ENCODE measurements around the gene EYA2. TPM values are rescaled to one million over a fixed set of nuclear protein-coding genes. Genes with fewer than 3 reads are reported as not detected.
"Not testable (repeated sequence)": the region's sequence is repeated elsewhere in the genome, so short reads cannot be mapped to it uniquely, and the experiment has no call there.

Gene EYA2
- total RNA-seq, 2 experiments from 2014 or later, result not detected

DNA sequence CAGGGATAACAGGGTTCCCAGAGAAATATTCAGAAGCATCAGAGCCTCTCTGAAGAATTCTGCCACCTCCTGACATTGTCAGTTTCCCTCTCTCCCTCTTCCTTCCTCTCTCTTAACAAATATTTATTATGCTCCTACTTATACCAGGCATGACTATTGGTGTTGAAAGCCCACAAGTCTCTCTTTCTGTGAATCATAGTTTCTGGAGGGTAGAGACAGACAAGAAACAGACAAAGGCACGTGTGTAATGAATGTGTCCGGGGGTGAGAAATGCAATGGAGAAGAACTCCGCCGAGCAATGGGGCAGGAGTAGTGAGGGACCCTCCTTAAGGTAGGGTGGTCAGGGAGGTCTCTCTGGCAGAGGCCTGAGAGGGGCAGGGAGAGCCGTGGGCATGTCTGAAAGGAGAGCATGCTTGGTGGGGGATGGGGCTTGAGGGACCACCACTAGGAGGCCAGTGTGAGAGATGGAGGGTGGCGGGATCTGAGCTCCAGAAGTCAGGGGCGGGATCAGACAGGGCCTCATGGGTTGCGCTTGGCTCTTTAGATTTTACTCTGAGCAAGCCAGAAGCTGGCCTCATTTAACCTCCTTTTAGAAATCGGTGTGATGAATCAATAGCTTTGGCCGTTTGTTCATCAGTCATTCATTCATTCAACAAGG, 57.3 kb downstream of the EYA2 start:
- ChIA-PET POLR2A (no interaction called here), CTCF (no interaction called here)
- H3K9me3 Mint-ChIP-seq (ENCODE audit: insufficient read depth), result no peaks in the 10 kb centered on the region
- no peak overlapping the region for H3K27ac Mint-ChIP-seq
- peaks cover 10% of the 10 kb centered on the region for H3K27me3 Mint-ChIP-seq (ENCODE audit: low read depth)
- no peaks in the 10 kb centered on the region for H3K36me3 Mint-ChIP-seq (ENCODE audit: low read depth)
- H3K4me3 Mint-ChIP-seq, result no peak overlapping the region
- ATAC-seq, result no peak
- H3K4me1 Mint-ChIP-seq (ENCODE audit: low read depth), result no peaks in the 10 kb centered on the region
- no peak for DNase-seq

- CTCF ChIA-PET, result no interaction called here
Observed at GRCh38 chr20:46953596-46953995, 59.0 kb downstream of the EYA2 start.

DNA sequence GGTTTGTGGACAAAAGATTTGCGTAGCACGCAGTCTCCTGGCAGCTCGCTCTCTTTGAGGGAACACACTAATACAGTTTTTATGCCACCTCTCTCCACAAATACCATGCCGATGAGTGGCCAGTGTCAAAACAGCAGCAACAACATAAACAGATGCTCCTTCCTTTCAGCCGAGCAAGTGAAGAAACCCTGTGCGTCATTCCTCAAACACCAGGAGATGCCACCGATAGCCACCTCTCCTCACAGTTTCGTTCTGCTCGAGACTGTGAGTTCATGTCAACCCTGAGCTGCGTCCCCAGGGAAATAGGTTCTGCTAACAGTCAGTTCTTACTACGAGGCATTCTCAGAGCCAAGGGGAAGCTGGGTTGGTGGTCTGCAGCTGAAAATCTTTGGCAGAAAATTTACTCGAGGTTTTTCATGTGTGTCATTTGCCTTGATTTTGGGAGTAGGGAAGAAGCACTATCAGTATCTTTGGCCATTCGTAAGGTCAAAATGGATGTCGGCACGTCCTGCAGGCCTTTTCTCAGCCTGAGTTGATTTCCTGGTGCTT, 59.9 kb downstream of the EYA2 start:
- Mint-ChIP-seq H3K27me3 (ENCODE audit: low read depth) (peaks cover 2% of the 10 kb centered on the region), H3K36me3 (ENCODE audit: low read depth) (no peaks in the 10 kb centered on the region), H3K9me3 (ENCODE audit: insufficient read depth) (no peaks in the 10 kb centered on the region), H3K4me3 (no peak overlapping the region), H3K4me1 (ENCODE audit: low read depth) (no peaks in the 10 kb centered on the region), H3K27ac (no peak overlapping the region)
- ChIA-PET CTCF (no interaction called here), POLR2A (no interaction called here)
- ATAC-seq (no peak), DNase-seq (no peak)

More at GRCh38 chr20:46953596-46953995, 59.0 kb downstream of the EYA2 start:
- H3K36me3 Mint-ChIP-seq (ENCODE audit: low read depth), result no peaks in the 10 kb centered on the region
- peaks cover 6% of the 10 kb centered on the region for H3K27me3 Mint-ChIP-seq (ENCODE audit: low read depth)
- no peak overlapping the region for H3K27ac Mint-ChIP-seq
- H3K9me3 Mint-ChIP-seq (ENCODE audit: insufficient read depth), result no peaks in the 10 kb centered on the region
- ATAC-seq (no peak), DNase-seq (no peak)
- POLR2A ChIA-PET, result no interaction called here
- no peaks in the 10 kb centered on the region for H3K4me1 Mint-ChIP-seq (ENCODE audit: low read depth)
- H3K4me3 Mint-ChIP-seq, result no peak overlapping the region

- Mint-ChIP-seq H3K36me3 (ENCODE audit: low read depth) (no peaks in the 10 kb centered on the region), H3K9me3 (ENCODE audit: insufficient read depth) (no peaks in the 10 kb centered on the region), H3K4me1 (ENCODE audit: low read depth) (no peaks in the 10 kb centered on the region), H3K27ac (no peak overlapping the region), H3K4me3 (no peak overlapping the region), H3K27me3 (ENCODE audit: low read depth) (peaks cover 2% of the 10 kb centered on the region)
- ATAC-seq (no peak), DNase-seq (no peak)
- CTCF ChIA-PET, result no interaction called here
- POLR2A ChIA-PET, result no interaction called here
Observed at GRCh38 chr20:46955601-46956556, 61.2 kb downstream of the EYA2 start.

DNA sequence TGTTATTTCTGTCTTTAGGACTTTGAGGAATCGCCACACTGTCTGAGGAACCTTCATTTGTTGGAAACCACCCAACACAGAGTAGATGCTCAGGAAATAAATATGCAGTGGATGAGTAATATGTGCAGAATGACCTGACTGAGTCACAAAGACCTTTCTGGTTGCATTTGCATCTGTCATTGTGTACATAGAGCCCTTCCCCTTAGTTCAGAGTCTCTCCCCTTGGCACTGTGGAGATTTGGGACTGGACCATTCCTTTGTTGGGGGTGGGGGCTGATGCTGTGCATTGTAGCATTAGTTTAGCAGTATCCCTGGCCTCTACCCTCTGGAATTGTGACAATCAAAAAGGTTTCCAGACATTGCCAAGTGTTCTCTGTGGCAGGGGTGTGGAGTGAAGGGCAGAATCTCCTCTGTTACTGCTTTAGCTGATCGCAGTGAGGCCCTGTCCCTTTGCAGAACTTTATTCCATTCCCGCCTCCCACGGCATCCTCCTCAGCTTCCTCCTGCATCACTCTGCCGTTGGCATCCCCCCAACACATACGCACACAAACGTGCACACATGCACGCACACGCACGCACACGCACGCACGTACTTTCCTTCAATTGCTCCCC, 64.5 kb downstream of the EYA2 start:
- Mint-ChIP-seq H3K27ac (no peak overlapping the region), H3K36me3 (ENCODE audit: low read depth) (no peaks in the 10 kb centered on the region), H3K27me3 (ENCODE audit: low read depth) (peaks cover 5% of the 10 kb centered on the region), H3K4me3 (no peak overlapping the region), H3K9me3 (ENCODE audit: insufficient read depth) (no peaks in the 10 kb centered on the region), H3K4me1 (ENCODE audit: low read depth) (no peaks in the 10 kb centered on the region)
- ATAC-seq (no peak), DNase-seq (no peak)
- CTCF ChIA-PET, result no interaction called here
- POLR2A ChIA-PET, result no interaction called here

GRCh38 chr20:46959821-46960220, 65.2 kb downstream of the EYA2 start:
- Mint-ChIP-seq H3K4me1 (ENCODE audit: low read depth) (no peaks in the 10 kb centered on the region), H3K27me3 (ENCODE audit: low read depth) (peaks cover 5% of the 10 kb centered on the region), H3K4me3 (no peak overlapping the region), H3K9me3 (ENCODE audit: insufficient read depth) (no peaks in the 10 kb centered on the region), H3K36me3 (ENCODE audit: low read depth) (no peaks in the 10 kb centered on the region), H3K27ac (no peak overlapping the region)
- CTCF ChIA-PET, result no interaction called here
- ATAC-seq (no peak), DNase-seq (no peak)
- POLR2A ChIA-PET, result no interaction called here

DNA sequence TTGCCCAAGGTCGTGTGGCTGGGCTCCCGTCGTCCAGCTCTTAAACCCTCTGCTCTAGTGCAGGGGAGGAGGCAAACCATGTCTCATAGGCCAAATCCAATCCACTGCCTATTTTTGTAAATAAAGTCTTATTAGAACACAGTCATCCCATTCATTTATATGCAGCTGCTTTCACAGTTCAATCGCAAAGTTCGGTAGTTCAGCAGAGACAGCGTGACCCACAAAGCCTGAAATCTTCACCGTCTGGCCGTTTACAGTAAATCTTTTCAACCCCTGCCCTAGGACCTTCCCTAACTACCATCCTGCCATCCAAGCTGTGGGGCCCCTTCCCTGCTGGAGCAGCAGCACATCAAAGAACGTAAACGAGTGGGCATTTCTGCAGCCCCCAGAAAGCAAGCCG, 65.9 kb downstream of the EYA2 start:
- peaks cover 5% of the 10 kb centered on the region for H3K27me3 Mint-ChIP-seq (ENCODE audit: low read depth)
- H3K36me3 Mint-ChIP-seq (ENCODE audit: low read depth), result no peaks in the 10 kb centered on the region
- DNase-seq (no peak), ATAC-seq (no peak)
- ChIA-PET CTCF (no interaction called here), POLR2A (no interaction called here)
- H3K9me3 Mint-ChIP-seq (ENCODE audit: insufficient read depth), result no peaks in the 10 kb centered on the region
- no peak overlapping the region for H3K27ac Mint-ChIP-seq
- H3K4me3 Mint-ChIP-seq, result no peak overlapping the region
- H3K4me1 Mint-ChIP-seq (ENCODE audit: low read depth), result no peaks in the 10 kb centered on the region

DNA sequence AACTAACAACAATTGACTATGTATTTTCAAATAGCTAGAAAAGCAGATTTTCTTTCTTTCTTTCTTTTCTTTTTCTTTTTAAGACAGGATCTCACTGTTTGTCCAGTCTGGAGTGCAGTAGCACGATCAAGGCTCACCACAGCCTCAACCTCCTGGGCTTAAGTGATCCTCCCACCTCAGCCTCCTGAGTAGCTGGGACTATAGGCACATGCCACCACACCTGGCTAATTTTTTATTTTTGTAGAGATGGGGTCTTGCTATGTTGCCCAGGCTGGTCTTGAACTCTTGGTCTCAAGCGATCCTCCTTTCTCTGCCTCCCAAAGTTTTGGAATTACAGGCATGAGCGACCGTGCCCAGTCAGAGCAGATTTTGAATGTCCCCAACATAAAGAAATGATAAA, 67.3 kb downstream of the EYA2 start:
- CTCF ChIA-PET; DNase-seq; H3K27ac Mint-ChIP-seq; POLR2A ChIA-PET; H3K4me1 Mint-ChIP-seq (ENCODE audit: low read depth); H3K9me3 Mint-ChIP-seq (ENCODE audit: insufficient read depth); H3K27me3 Mint-ChIP-seq (ENCODE audit: low read depth); ATAC-seq; H3K4me3 Mint-ChIP-seq; H3K36me3 Mint-ChIP-seq (ENCODE audit: low read depth): not testable (repeated sequence)

GRCh38 chr20:46962452-46963195, 68.0 kb downstream of the EYA2 start:
- ChIA-PET POLR2A (no interaction called here), CTCF (no interaction called here)
- no peak for ATAC-seq
- Mint-ChIP-seq H3K27me3 (ENCODE audit: low read depth) (peaks cover 3% of the 10 kb centered on the region), H3K9me3 (ENCODE audit: insufficient read depth) (no peaks in the 10 kb centered on the region), H3K4me3 (no peak overlapping the region), H3K36me3 (ENCODE audit: low read depth) (no peaks in the 10 kb centered on the region), H3K27ac (no peak overlapping the region), H3K4me1 (ENCODE audit: low read depth) (no peaks in the 10 kb centered on the region)
- no peak for DNase-seq

DNA sequence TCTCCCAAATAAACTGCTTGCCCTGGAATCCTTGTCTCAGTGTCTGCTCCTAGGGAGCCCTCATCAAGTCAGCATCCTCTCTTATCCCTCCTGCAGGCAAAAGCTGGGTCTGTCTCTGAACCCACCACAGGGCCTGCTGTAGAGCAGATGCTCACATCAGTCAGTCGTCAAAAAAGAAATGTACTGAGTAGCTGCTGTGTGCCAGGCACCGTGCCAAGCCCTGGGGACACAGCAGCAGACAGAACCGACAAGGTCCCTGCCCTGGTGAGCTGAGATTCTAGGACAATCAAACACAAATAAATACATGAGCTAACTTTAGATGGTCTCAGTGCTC, 68.5 kb downstream of the EYA2 start:
- Mint-ChIP-seq H3K9me3 (ENCODE audit: insufficient read depth) (no peaks in the 10 kb centered on the region), H3K36me3 (ENCODE audit: low read depth) (no peaks in the 10 kb centered on the region), H3K27ac (no peak overlapping the region), H3K27me3 (ENCODE audit: low read depth) (peaks cover 3% of the 10 kb centered on the region), H3K4me1 (ENCODE audit: low read depth) (no peaks in the 10 kb centered on the region), H3K4me3 (no peak overlapping the region)
- DNase-seq (no peak), ATAC-seq (no peak)
- POLR2A ChIA-PET, result no interaction called here
- CTCF ChIA-PET, result no interaction called here

- ATAC-seq, result no peak
- POLR2A ChIA-PET, result no interaction called here
- H3K27ac Mint-ChIP-seq, result no peak overlapping the region
Observed at GRCh38 chr20:46963758-46964617, 69.3 kb downstream of the EYA2 start.

More at GRCh38 chr20:46963758-46964617, 69.3 kb downstream of the EYA2 start:
- no peak overlapping the region for H3K4me3 Mint-ChIP-seq
- no peaks in the 10 kb centered on the region for H3K4me1 Mint-ChIP-seq (ENCODE audit: low read depth)
- CTCF ChIA-PET, result no interaction called here
- no peak for DNase-seq
- no peaks in the 10 kb centered on the region for H3K36me3 Mint-ChIP-seq (ENCODE audit: low read depth)
- no peaks in the 10 kb centered on the region for H3K9me3 Mint-ChIP-seq (ENCODE audit: insufficient read depth)
- peaks cover 5% of the 10 kb centered on the region for H3K27me3 Mint-ChIP-seq (ENCODE audit: low read depth)

Measured in activated CD8-positive, alpha-beta T cell treated with anti-CD3 and anti-CD28 coated beads, Interleukin-2, amount 10 ng/mL, durations not matched to agents 7 days and 5 days (primary cell).